Kidney epithelial cell (primary cell): ENCODE results near the gene PON3. TPM values are rescaled to one million over a fixed set of nuclear protein-coding genes. Genes with fewer than 3 reads are reported as not detected.

ENCODE experiments used
- DNase-seq: peaks from one replicate; pipeline ENCODE4 v3.0.0-alpha.2; 2010; ENCODE audit warnings: low read depth
- H3K27me3 ChIP-seq: 2 replicates; pipeline ENCODE4 v1.6.0; 2011; ENCODE audit warnings: low read length; ENCODE audit not compliant: control insufficient read depth, insufficient read depth
- H3K36me3 ChIP-seq: 2 replicates; pipeline ENCODE4 v1.5.1; 2011; ENCODE audit warnings: low read length; ENCODE audit not compliant: control insufficient read depth, insufficient read depth
- H3K4me3 ChIP-seq: 2 replicates; pipeline ENCODE4 v1.5.1; 2011; ENCODE audit warnings: low read depth, mild to moderate bottlenecking, control low read depth, low read length
- total RNA-seq: library from RNA; depleted of rRNA; stranded (reverse); fragments of >200 nt; gene quantifications from 2 replicates; pipeline ENCODE4 v1.2.3, GENCODE V29; 2015
- TF ChIP-seq, protein P1 (sequence below): IDR thresholded peaks from 2 replicates; pipeline ENCODE4 v1.5.1; 2011; ENCODE audit warnings: mild to moderate bottlenecking, moderate library complexity, low read length, control low read depth, inconsistent platforms; ENCODE audit not compliant: insufficient read depth, poor library complexity, severe bottlenecking

The PON3 gene
- total RNA-seq, 1 donor from 2014 or later: not detected

DNA sequence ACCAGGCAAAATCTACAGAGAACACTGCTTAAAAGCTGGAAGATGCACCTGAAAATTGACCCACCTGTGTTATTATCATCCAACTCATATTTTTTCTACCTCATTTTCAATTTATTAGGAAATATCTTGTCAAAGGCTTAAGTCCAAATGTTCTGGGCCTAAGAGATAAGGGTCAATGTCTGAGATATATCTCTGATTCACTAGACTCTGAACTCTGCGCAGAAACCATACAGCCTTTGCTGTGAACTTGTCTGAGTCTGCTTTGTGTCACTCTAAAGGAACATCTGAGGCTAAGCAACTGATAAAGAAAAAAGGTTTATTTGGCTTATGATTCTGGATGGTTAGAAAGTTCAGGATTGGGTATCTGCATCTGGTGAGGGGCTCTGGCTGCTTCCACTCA is 75.5 kb downstream of the PON3 start:
- Histone ChIP-seq H3K36me3 (no peaks in the 10 kb centered on the region), H3K4me3 (no peak overlapping the region), H3K27me3 (peaks cover 4% of the 10 kb centered on the region)
- DNase-seq: no peak
- TF ChIP-seq, protein P1, sequence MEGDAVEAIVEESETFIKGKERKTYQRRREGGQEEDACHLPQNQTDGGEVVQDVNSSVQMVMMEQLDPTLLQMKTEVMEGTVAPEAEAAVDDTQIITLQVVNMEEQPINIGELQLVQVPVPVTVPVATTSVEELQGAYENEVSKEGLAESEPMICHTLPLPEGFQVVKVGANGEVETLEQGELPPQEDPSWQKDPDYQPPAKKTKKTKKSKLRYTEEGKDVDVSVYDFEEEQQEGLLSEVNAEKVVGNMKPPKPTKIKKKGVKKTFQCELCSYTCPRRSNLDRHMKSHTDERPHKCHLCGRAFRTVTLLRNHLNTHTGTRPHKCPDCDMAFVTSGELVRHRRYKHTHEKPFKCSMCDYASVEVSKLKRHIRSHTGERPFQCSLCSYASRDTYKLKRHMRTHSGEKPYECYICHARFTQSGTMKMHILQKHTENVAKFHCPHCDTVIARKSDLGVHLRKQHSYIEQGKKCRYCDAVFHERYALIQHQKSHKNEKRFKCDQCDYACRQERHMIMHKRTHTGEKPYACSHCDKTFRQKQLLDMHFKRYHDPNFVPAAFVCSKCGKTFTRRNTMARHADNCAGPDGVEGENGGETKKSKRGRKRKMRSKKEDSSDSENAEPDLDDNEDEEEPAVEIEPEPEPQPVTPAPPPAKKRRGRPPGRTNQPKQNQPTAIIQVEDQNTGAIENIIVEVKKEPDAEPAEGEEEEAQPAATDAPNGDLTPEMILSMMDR: no peak

DNA sequence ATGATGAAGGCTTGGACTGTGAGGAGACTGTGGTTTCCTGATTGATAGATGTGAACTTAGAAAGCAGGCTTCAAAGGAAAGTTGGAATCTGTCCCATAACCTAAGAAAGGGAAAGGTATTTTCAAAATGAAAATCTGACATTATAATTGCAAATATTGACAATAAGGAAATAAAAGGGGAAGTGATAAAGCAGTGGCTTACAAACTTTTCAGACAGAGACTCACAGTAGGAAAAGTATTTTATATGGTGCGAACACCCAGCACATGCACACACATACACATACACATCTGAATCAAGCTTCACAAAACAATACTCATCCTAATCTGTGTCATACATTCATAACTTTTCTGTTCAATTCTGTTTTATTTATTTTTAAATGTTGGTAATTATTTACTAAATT is 76.6 kb downstream of the PON3 start:
- TF ChIP-seq, protein P1: no peak

DNA sequence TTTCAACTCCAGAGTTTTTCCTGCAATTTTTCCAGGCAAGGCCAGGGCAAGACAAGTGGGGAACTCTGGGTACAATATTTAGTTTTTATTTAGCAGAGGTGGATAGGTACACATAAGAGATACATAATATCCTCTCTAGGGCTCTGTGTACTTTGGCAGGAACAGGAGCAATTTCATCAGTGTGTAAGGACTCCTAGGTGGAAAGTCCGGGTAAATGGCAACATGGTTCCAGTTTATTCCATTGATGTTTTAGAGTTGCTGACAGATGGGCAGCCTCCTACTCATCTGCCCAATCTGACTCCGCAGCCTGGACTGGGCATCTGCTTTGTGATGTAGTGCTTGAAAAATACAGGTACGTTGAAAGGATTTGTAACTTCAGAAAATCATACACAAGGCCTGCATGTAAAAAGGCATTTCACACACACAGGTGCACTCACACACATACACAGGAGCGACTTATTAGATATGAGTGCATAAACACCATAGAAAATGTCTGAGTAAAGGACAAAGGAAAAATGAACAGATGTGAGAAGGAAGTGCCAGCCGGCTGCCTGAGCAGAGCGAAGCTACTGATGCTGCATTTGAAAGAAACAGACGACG is 77.6 kb downstream of the PON3 start:
- TF ChIP-seq, protein P1: no peak
- no peak overlapping the region for H3K4me3 ChIP-seq
- no peaks in the 10 kb centered on the region for H3K36me3 ChIP-seq
- no peak for DNase-seq
- H3K27me3 ChIP-seq: no peaks in the 10 kb centered on the region

More for the DNA sequence above, 76.6 kb downstream of the PON3 start:
- DNase-seq: no peak
- Histone ChIP-seq H3K27me3 (peaks cover 4% of the 10 kb centered on the region), H3K36me3 (no peaks in the 10 kb centered on the region), H3K4me3 (no peak overlapping the region)

DNA sequence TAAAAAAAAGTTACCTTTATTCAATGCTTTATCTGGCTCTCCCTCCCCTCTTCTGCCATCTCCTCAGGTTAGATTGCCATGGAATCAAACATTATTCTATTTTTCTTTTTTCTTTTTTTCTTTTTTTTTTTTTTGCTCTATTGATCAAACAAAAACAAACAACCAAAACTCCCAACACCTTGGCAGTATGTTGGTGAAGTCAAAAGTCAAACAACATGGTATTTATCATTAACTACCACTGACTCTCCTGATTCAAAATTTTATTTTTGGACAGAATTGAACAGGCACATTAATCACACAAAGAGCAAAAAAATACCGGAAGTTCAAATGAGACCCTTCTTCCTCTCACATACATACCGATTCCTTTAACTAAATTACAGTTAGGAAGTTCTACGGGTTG is 78.2 kb downstream of the PON3 start:
- TF ChIP-seq, protein P1: no peak
- DNase-seq: no peak
- Histone ChIP-seq H3K4me3 (no peak overlapping the region), H3K27me3 (no peaks in the 10 kb centered on the region), H3K36me3 (no peaks in the 10 kb centered on the region)

DNA sequence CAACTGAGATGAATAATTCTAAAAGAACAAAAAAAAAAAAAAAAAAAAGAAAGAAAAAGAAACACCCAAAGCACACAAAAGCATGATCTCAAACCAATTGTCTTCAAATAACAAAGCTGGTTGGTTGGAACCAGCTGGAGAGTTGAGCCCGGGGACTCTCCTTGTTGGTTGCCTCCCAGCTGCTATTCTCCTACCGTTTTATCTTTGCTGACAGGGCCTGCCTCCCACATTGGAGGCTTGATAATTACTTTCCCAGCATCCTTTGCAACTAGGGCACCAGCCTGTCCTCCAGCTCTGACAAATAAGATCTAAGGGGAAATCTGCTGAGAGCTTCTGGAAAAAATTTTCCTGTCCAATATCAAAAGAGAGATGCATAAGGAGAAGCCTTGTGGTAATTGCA is 78.6 kb downstream of the PON3 start:
- TF ChIP-seq, protein P1: no peak
- no peak overlapping the region for H3K4me3 ChIP-seq
- no peaks in the 10 kb centered on the region for H3K27me3 ChIP-seq
- no peaks in the 10 kb centered on the region for H3K36me3 ChIP-seq
- DNase-seq: no peak

DNA sequence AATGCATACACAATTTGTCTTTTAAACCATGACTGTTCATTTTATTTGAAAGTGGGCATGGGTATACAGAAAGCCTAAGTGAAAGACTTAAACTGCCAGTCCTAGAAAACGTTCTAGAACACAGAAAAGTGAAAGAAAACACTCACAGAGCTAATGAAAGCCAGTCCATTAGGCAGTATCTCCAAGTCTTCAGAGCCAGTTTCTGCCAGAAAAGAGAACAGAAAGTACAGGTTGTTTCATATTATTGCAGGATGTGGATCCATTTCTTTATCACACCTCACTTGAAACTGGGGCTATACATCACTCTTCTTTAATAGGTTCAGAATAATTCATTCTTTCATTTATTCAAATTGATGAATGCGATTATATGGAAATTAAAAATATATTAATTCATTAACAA is 79.6 kb downstream of the PON3 start:
- Histone ChIP-seq H3K4me3 (no peak overlapping the region), H3K27me3 (no peaks in the 10 kb centered on the region), H3K36me3 (no peaks in the 10 kb centered on the region)
- DNase-seq: no peak
- TF ChIP-seq, protein P1: no peak
